Left kidney (tissue), 2 donors: ENCODE results near the gene ISLR2. TPM values are rescaled to one million over a fixed set of nuclear protein-coding genes. Genes with fewer than 3 reads are reported as not detected.

Source experiments
- DNase-seq: peaks from one replicate; pipeline ENCODE4 v3.0.0-alpha.2; 2013
- polyA plus RNA-seq: library from polyadenylated mRNA; unstranded; fragments of 120-200 nt; gene quantifications from one replicate; pipeline ENCODE4 v1.2.1, GENCODE V29; 2013; ENCODE audit not compliant: insufficient read length

The ISLR2 gene
- polyA plus RNA-seq, 1 donor = 0.93 TPM

GRCh38 chr15:74176262-74177214 lies 46.2 kb downstream of the ISLR2 start:
- DNase-seq = no peak

- DNase-seq = no peak
Measured at GRCh38 chr15:74178326-74179100, 48.1 kb downstream of the ISLR2 start.

GRCh38 chr15:74179101-74179841 lies 48.9 kb downstream of the ISLR2 start:
- no peak for DNase-seq

GRCh38 chr15:74179983-74180880 lies 49.8 kb downstream of the ISLR2 start:
- no peak for DNase-seq

GRCh38 chr15:74180881-74181602 lies 50.7 kb downstream of the ISLR2 start:
- DNase-seq = no peak

- no peak for DNase-seq
Measured at GRCh38 chr15:74182131-74182530, 51.7 kb downstream of the ISLR2 start.

- no peak for DNase-seq
Measured at GRCh38 chr15:74184582-74185091, 54.3 kb downstream of the ISLR2 start.

- no peak for DNase-seq
Measured at GRCh38 chr15:74185710-74186348, 55.4 kb downstream of the ISLR2 start.

Other genes with a start within 250 kb of the ISLR2 start
- gene LOXL1, start 204.1 kb upstream of the ISLR2 start, polyA plus RNA-seq = 70.4 TPM
- 10.3 TPM for gene STOML1, start 138.3 kb upstream of the ISLR2 start, polyA plus RNA-seq
- gene PML, start 135.9 kb upstream of the ISLR2 start, polyA plus RNA-seq = 31.8 TPM
- gene GOLGA6A, start 48.0 kb upstream of the ISLR2 start, polyA plus RNA-seq = 0.27 TPM
- 43.2 TPM for gene ISLR, start 43.1 kb downstream of the ISLR2 start, polyA plus RNA-seq
- 41.7 TPM for gene STRA6, start 72.2 kb downstream of the ISLR2 start, polyA plus RNA-seq
- 9.0 TPM for gene CCDC33, start 105.7 kb downstream of the ISLR2 start, polyA plus RNA-seq
- 1.2 TPM for gene CYP11A1, start 237.1 kb downstream of the ISLR2 start, polyA plus RNA-seq